AG04450 (cell line): ENCODE data around the gene FHIT. TPM values are rescaled to one million over a fixed set of nuclear protein-coding genes. Genes with fewer than 3 reads are reported as not detected.

Source experiments
- CTCF ChIA-PET: fragments of 300-600, 350-600 bp; formaldehyde crosslinking; extraction: SDS; loops from one replicate; lab custom pipeline; 2022; ENCODE audit warnings: antibody characterized with exemption, inconsistent platforms; lab: Charles Lee
- POLR2A ChIA-PET: fragments of 350-600 bp; formaldehyde crosslinking; extraction: SDS; loops from one replicate; lab custom pipeline; 2021; ENCODE audit warnings: antibody characterized with exemption, inconsistent platforms; lab: Yijun Ruan, JAX
- DNase-seq: peaks from one replicate; pipeline ENCODE4 v3.0.0-alpha.2; 2011; ENCODE audit warnings: low read depth, low spot score
- H3K27ac ChIP-seq: one replicate; pipeline ENCODE4 v1.5.1; 2012; ENCODE audit warnings: low read depth, low read length, control low read depth
- H3K27me3 ChIP-seq: one replicate; pipeline ENCODE4 v1.6.0; 2012; ENCODE audit warnings: low read length; ENCODE audit not compliant: control insufficient read depth, insufficient read depth
- H3K4me3 ChIP-seq: 2 replicates; pipeline ENCODE4 v1.5.1; 2011; ENCODE audit warnings: mild to moderate bottlenecking, low read depth, low read length, control low read depth
- H3K9me3 ChIP-seq: 2 replicates; pipeline ENCODE4 v1.5.1; 2012; ENCODE audit warnings: low read length; ENCODE audit not compliant: control insufficient read depth, insufficient read depth
- polyA plus RNA-seq: library from polyadenylated mRNA; depleted of rRNA; stranded (reverse); fragments of >200 nt; gene quantifications from 2 replicates; pipeline ENCODE4 v1.2.3, GENCODE V29; 2011
- TF ChIP-seq, protein P1 (sequence below): IDR thresholded peaks from 2 replicates; pipeline ENCODE4 v1.5.1; 2011; ENCODE audit warnings: low read depth, low read length, control low read depth, inconsistent platforms

FHIT gene
- polyA plus RNA-seq, 1 experiment: 0.17 TPM

DNA sequence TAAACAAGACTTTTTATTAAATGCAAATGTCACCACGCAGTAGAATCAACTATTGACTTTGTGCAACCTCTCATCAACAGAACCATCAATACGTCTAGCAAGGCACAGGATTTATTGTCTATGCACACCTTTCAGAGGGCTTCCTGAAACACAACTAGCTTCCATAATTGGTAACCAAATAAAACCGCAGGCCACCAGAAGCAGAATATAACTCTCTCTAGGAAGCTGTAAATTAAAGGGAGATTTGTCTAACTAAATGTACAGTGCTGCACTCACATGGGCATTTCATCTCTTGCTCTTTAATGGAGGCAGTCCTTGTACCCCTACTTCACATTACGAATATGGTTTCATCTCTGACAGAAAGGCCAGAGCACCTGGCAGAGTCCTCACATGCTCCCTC lies 93.0 kb downstream of the FHIT start:
- CTCF ChIA-PET: no interaction called here
- POLR2A ChIA-PET: no interaction called here
- Histone ChIP-seq H3K27me3 (no peaks in the 10 kb centered on the region), H3K9me3 (no peaks in the 10 kb centered on the region), H3K27ac (no peak overlapping the region), H3K4me3 (no peak overlapping the region)
- no peak for DNase-seq
- TF ChIP-seq, protein P1, sequence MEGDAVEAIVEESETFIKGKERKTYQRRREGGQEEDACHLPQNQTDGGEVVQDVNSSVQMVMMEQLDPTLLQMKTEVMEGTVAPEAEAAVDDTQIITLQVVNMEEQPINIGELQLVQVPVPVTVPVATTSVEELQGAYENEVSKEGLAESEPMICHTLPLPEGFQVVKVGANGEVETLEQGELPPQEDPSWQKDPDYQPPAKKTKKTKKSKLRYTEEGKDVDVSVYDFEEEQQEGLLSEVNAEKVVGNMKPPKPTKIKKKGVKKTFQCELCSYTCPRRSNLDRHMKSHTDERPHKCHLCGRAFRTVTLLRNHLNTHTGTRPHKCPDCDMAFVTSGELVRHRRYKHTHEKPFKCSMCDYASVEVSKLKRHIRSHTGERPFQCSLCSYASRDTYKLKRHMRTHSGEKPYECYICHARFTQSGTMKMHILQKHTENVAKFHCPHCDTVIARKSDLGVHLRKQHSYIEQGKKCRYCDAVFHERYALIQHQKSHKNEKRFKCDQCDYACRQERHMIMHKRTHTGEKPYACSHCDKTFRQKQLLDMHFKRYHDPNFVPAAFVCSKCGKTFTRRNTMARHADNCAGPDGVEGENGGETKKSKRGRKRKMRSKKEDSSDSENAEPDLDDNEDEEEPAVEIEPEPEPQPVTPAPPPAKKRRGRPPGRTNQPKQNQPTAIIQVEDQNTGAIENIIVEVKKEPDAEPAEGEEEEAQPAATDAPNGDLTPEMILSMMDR: no peak

DNA sequence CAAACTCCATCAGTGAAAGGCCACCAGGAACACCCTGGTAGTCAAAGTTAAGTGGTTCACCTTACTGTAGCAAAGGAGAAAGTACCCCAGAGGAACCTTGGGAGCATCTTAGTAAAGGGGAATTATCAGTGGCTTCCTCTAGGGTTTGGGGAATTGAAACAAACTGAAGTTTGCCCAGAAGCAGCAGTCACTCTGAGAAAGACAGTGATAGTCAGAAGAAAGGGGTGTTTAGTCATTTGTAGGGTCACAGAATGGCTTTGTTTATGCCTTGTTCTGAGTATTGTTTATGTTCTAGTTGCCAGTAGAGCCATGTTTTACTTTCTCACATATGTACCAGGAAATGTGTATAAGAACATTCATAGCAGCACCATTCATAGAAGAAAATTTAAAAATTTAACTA lies 93.8 kb downstream of the FHIT start:
- TF ChIP-seq, protein P1: no peak
- POLR2A ChIA-PET: no interaction called here
- no peak overlapping the region for H3K27ac ChIP-seq
- DNase-seq: no peak
- H3K27me3 ChIP-seq: no peaks in the 10 kb centered on the region
- CTCF ChIA-PET: no interaction called here
- no peak overlapping the region for H3K4me3 ChIP-seq
- H3K9me3 ChIP-seq: no peaks in the 10 kb centered on the region

DNA sequence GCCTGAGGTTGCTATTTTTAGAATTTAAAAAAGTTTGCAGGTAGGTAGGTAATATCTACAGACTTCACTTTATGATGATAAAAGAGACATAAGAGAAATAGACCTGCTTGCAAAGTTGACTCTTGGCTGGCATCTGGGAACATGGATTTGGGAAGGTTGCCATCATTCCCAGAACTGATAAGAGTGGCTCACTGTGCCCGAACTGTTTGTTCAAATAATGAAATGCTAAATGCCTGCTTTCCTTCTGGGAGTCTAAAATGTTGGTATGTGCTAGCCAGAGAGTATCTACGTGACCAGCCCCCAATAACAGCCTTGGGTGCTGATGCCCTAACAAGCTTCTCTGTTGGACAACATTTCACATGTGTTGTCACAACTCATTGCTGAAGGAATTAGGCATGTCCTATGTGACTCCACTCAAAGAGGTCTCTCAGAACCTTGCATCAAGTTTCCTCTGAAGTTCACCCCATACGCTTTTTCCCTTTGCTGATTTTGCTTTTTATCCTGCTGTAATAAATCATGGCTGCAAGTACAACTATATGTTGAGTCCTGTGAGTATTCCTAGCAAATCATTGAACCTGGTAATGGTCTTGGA lies 95.5 kb downstream of the FHIT start:
- TF ChIP-seq, protein P1: no peak
- Histone ChIP-seq H3K27ac (no peak overlapping the region), H3K9me3 (no peaks in the 10 kb centered on the region), H3K27me3 (no peaks in the 10 kb centered on the region), H3K4me3 (no peak overlapping the region)
- ChIA-PET CTCF (no interaction called here), POLR2A (no interaction called here)
- no peak for DNase-seq

DNA sequence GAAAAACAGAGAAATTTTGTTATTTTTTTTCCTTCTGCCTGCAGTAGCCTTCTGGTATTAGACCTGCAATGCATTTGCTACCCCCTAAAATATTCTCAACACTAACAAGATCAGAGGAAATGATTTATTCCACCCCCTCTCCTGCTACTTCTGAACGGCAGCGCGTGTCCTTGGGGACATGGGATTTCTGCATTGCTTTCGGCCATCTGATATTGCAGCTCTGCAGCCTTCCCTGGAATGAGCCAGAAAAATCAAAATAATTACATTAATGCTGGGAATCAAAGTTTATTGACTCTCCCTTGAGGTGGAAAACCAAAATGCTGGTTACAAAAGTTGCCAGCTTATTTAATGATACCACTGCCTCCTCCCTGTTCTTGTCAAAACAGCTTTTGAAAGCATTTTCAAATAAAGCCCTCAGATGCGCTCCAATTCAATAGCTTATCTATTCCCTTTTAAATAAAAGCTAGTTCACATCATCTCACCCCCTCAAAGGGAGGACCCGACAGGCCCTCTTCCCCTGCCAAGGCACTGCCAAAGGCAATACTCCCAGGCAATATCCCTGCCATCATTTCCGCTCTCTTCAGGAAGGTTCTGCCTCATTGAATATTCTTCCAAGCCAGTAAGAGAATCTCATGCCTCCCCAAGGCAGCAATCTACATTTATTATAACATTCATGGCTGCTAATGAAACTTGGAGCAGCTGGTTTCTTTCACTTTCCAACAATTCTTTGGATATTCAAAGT lies 96.6 kb downstream of the FHIT start:
- POLR2A ChIA-PET: no interaction called here
- TF ChIP-seq, protein P1: no peak

DNA sequence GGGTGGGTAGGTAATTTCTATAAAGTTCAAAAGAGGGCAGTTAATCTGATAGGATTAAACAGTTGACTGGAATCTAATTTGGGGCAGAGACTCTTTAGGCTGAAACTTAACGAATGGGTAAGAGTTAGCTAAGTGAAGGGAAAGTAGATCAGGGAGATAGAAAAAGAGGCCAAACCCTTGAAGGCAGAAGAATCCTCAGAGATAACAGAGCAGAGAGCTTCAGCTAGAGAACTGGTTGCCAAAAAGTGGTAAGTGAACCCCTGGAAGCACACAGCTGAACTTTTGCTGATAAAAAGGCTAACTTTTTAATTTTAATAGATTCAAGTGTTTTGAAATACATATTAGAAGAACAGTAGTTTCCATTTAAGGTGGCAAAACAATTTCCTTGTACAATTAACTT lies 99.2 kb downstream of the FHIT start:
- POLR2A ChIA-PET: no interaction called here
- Histone ChIP-seq H3K9me3 (no peaks in the 10 kb centered on the region), H3K27ac (no peak overlapping the region), H3K27me3 (no peaks in the 10 kb centered on the region), H3K4me3 (no peak overlapping the region)
- CTCF ChIA-PET: interaction anchor here (1.0 kb wide), 1 partner anchor 1036 kb away, joined by 3 read pairs; no protein-coding TSS in a partner anchor
- no peak for DNase-seq
- TF ChIP-seq, protein P1: no peak

More for the DNA sequence above, 96.6 kb downstream of the FHIT start:
- Histone ChIP-seq H3K4me3 (no peak overlapping the region), H3K9me3 (no peaks in the 10 kb centered on the region), H3K27ac (no peak overlapping the region), H3K27me3 (no peaks in the 10 kb centered on the region)
- CTCF ChIA-PET: no interaction called here
- DNase-seq: no peak
